SIG-M5 treated with dmso at 0.1 percent for 504 hours (cell line): ENCODE results near the gene DDA1.
"Not testable (repeated sequence)": the region's sequence is repeated elsewhere in the genome, so short reads cannot be mapped to it uniquely, and the experiment has no call there.

Experiments used
- DNase-seq: peaks from one replicate; lab custom pipeline; 2025; ENCODE audit not compliant: unreplicated experiment; lab: John Stamatoyannopoulos, UW

DDA1 gene

DNA sequence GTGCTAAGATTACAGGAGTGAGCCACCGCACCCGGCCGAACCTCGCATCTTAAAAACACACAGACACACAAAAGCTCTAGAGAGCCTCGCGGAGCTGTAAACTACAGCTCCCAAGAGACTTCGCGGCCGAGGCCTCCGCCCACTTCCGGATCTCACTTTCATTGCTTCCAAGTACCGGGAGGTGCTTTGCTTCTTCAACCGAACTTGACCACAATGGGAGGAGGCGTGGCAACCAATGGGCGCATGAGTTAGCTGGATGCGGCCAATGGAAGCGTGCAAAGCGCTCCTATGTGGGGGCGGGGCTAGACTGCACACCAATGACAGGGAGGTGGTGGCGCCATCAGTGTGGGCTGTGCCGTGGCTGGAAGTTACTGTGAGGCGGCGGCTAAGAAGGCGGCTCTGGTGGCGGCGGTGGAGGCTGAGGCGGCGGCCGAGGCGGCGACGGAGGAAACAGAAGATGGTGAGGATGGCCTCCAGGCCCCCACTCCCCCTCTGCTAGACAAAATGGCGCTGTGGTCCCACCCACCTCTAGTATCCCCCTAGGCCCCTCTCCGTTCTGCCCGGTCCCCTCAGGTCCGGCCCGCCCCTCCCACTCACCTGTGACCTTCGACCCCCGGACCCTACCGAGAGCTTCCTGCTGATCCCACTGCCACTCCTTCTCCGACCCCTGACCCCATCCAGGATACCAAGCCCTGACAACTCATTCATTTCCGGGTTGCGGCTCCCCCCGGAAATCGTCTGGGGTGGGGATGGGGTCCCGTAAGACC, at the start of gene DDA1:
TSS of gene DDA1 (plus strand) at position 366 of the 767 bp plus-strand sequence. CDS start at position 458, 92 bp downstream.
- peak; percentile 99 for DNase-seq

DNA sequence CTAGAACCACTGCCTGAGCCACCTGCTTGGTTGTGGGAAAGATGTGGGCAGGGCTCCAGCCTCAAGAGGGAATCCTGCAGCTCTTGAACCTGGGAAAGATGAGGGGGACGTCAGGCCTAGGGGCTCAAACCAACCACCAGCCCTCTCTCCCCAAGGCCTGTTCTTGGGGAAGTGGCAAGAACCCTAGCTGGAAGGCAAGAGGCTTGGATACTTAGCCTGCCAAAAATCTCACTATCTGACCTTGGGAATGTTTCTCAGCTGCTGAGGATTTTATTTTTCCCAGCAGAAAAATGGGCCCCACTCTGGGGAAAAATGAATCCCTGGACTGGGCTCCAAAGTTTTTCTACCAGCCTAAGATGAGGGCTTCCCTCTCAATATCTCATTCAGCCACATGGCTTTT, 49.4 kb upstream of the DDA1 start:
- DNase-seq: no peak

- DNase-seq: peak; percentile 76
Measured at GRCh38 chr19:17260842-17261325, 48.5 kb upstream of the DDA1 start.

DNA sequence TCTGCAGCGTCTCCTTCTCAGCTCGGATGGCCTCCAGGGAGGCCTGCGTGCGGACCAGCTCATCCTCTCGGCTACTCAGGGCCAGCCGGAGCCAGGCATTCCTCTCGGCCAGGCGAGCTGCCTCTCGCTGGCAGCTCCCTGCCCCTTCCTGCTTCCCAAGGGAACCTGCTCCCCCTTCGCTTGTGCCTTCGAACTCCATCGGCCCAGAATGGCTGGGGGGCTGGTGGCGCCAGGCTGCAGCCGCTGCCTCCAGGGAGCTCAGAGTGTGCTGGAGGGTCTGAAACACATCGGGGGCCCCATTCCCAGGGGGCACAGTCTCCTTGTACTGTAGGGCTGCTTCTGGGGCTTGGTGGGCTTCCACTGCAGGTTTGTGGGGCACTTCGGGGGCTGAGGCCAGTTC, 46.8 kb upstream of the DDA1 start:
- DNase-seq: no peak

- DNase-seq: no peak
Measured at GRCh38 chr19:17263712-17264640, 45.4 kb upstream of the DDA1 start.

DNA sequence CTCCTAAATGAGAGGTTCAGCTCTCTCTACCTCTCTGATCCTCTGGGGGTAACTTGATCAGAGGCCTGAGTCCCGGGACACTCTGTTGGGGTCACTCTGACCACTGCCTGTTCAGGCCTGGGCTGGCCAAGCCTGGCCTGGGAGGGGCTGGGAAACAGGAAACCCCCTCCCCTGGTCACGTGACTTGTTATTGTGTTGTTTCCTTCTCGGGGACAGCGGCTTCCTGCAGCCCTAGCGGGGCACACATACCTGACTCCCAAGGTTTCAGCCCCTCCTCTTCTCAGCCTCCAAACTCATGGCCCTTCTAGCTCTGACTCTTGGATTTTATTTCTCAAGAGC, 44.8 kb upstream of the DDA1 start, which contains the start of gene USHBP1:
TSS of gene USHBP1 (minus strand) at position 105 of the 339 bp plus-strand sequence. CDS start 446 bp downstream, outside the sequence.
- DNase-seq: no peak

GRCh38 chr19:17266026-17266425, 43.3 kb upstream of the DDA1 start:
- DNase-seq: no peak

- no peak for DNase-seq
Measured at GRCh38 chr19:17266589-17266974, 42.8 kb upstream of the DDA1 start.

DNA sequence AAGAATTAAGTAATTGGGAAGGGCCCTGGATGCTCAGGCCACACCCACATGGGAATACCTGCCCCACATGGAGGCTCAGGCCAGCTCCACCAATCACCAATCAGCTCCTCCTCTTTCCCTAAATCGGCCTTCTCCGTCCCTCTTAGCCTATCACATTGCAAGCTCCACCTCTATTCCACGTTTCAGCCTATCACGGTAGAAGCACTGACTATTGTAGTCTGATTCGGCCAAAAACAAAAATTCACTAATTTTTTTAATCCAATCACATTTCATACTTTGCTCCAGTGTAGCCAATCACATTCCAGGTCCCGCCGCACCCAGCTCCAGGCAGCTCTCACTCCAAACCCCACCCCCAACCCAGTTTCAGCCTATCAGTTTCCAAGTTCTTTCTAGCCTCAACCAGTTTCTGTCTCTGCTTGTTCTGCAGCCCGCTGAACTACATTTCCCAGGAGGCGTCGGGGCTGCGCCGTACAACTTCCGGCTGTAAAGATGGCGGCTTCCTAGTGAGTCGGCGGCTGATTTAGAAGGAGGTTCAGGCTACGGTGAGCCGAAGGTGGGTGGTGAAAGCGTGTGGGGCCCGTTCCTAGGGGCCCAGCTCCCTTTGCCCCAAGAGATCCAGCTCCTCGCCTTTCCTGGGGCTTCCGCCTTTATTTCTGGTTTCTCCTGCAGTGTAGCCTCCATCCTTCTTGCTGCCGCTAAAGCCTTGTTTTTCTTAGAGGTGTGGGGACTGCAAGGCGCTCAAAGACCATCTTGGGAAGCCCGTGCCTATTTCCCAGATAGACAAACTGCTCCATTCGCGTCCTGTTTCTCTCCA, 42.2 kb upstream of the DDA1 start, which contains the start of gene BABAM1:
TSS of gene BABAM1 (plus strand) at position 469 of the 814 bp plus-strand sequence. CDS start 1,364 bp downstream, outside the sequence.
- peak; percentile 100 for DNase-seq

GRCh38 chr19:17268754-17269153, 40.6 kb upstream of the DDA1 start:
- no peak for DNase-seq

GRCh38 chr19:17274892-17275291, 34.5 kb upstream of the DDA1 start:
- DNase-seq: not testable (repeated sequence)

DNA sequence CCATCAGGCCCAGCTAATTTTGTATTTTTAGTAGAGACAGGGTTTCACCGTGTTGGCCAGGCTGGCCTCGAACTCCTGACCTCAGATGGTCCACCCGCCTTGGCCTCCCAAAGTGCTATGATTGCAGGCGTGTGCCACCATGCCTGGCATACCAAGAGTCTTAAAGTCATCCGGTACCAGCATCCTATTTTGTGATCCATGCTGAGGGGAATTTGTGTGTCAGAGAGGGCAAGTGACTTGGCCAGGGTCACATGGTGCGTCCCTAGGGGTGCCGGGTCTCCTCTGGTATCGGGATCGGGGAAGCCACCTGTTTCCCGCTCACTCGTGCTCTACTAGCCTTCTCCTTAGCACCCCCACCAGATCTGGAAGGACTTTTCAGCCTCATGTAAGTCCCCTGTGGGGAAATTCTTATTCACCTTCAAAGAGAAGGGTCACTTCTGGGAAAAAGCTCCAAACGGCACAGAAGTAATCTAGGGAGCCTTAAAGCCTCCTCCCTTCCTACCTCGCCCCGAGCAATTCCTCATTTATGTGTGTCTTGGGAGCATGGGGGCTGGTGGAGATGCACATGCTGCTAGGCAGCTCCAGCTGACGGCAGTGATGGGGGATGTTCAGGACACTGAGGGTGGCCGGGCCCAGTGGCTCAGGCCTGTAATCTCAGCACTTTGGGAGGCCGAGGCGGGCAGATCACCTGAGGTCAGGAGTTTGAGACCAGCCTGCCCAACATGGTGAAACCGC, 33.8 kb upstream of the DDA1 start:
- no peak for DNase-seq

GRCh38 chr19:17279436-17279835, 29.9 kb upstream of the DDA1 start:
- DNase-seq: no peak

DNA sequence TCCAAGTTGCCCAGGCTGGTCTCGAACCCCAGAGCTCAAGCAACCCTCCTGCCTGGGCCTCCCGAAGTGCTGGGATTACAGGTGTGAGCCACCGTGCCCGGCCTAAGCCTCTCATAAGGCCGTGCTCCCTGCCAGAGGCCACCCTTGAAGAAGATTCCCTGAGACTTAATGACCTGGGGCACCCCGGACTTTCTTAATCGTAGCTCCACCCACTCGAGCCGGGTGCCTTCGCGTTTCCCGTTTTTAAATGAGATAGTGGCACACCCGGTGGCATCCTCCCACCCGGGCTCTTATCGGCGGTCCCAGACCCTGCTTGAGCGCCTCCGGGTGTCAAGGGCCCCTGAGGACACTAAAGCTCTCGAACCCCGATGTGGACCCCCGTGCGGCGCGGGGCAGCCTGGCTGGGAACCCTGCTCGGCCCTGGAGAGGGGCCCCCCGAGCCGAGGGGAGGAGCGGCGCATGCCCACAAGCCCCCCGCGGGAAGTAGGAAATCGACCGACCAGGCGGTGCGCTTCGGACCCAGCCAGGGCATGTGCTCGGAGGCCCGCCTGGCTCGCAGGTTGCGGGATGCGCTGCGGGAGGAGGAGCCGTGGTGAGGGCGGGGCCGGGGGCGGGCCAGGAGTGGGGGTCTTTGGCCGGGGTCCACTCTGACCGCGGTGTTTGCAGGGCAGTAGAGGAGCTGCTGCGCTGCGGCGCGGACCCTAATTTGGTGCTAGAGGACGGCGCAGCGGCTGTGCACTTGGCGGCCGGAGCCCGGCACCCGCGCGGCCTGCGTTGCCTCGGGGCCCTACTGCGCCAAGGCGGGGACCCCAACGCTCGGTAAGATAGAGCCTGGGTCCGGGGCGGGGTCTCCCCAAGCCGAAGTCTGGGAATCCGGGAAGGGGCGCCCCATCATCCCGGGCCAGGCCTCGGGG, 27.7 kb upstream of the DDA1 start, which contains the start of gene ANKLE1:
TSS of gene ANKLE1 (plus strand) at position 511 of the 914 bp plus-strand sequence. CDS start at position 531, 20 bp downstream.
- peak; percentile 81 for DNase-seq

- peak; percentile 74 for DNase-seq
Measured at GRCh38 chr19:17282488-17283125, 26.8 kb upstream of the DDA1 start.

DNA sequence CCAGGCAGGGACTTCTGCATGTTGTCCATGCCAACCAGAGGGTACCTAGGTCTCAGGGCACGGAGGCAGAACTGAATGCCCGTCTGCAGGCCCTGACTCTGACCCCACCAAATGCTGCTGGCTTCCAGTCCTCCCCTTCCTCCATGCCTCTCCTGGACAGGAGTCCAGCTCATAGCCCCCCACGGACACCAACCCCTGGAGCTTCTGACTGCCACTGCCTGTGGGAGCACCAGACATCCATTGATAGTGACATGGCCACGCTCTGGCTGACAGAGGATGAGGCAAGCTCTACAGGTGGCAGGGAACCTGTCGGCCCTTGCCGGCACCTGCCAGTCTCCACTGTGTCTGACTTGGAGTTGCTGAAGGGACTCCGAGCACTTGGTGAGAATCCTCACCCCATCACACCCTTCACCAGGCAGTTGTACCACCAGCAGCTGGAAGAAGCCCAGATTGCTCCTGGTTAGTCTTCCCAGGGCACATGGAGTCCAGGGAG, 25.8 kb upstream of the DDA1 start:
- DNase-seq: no peak

GRCh38 chr19:17285415-17286135, 23.8 kb upstream of the DDA1 start:
- no peak for DNase-seq

- no peak for DNase-seq
Measured at GRCh38 chr19:17286263-17286662, 23.1 kb upstream of the DDA1 start.
